Epidermal melanocyte (primary cell): ENCODE results near the gene PPP1R12B.
"Not testable (repeated sequence)": the region's sequence is repeated elsewhere in the genome, so short reads cannot be mapped to it uniquely, and the experiment has no call there.

ENCODE experiments used
- DNase-seq: peaks from one replicate; pipeline ENCODE4 v3.0.0; 2011; ENCODE audit warnings: low spot score; ENCODE audit not compliant: insufficient read length

Gene PPP1R12B

GRCh38 chr1:202628646-202629215 is 280.2 kb downstream of the PPP1R12B start:
- no peak for DNase-seq

GRCh38 chr1:202629257-202629811 is 280.8 kb downstream of the PPP1R12B start:
- DNase-seq, result not testable (repeated sequence)

- not testable (repeated sequence) for DNase-seq
These were observed 281.6 kb downstream of the PPP1R12B start for GRCh38 chr1:202630096-202630495.

GRCh38 chr1:202630541-202630940 is 282.0 kb downstream of the PPP1R12B start:
- no peak for DNase-seq

GRCh38 chr1:202631076-202631923 is 282.8 kb downstream of the PPP1R12B start:
- DNase-seq, result no peak

GRCh38 chr1:202632241-202632640 is 283.7 kb downstream of the PPP1R12B start:
- DNase-seq, result no peak

- not testable (repeated sequence) for DNase-seq
These were observed 287.7 kb downstream of the PPP1R12B start for GRCh38 chr1:202636171-202636570.

- not testable (repeated sequence) for DNase-seq
These were observed 289.0 kb downstream of the PPP1R12B start for GRCh38 chr1:202637321-202638018.

- no peak for DNase-seq
These were observed 289.7 kb downstream of the PPP1R12B start for GRCh38 chr1:202638019-202638700.

- not testable (repeated sequence) for DNase-seq
These were observed 290.3 kb downstream of the PPP1R12B start for GRCh38 chr1:202638701-202639305.

GRCh38 chr1:202639500-202639899 is 291.0 kb downstream of the PPP1R12B start:
- no peak for DNase-seq

- no peak for DNase-seq
These were observed 293.7 kb downstream of the PPP1R12B start for GRCh38 chr1:202642212-202642611.
